Neuronal stem cell (in vitro differentiated cells): ENCODE data around the gene PXK.

Experiments
- DNase-seq: peaks from one replicate; pipeline ENCODE4 v3.0.0-alpha.2; 2013; ENCODE audit warnings: low spot score
- H2AFZ ChIP-seq: one replicate; pipeline ENCODE4 v1.6.1; 2013; ENCODE audit warnings: mild to moderate bottlenecking, low read length, inconsistent platforms
- H2AK5ac ChIP-seq: 2 replicates; pipeline ENCODE4 v1.6.1; 2013; ENCODE audit warnings: low read depth, mild to moderate bottlenecking, inconsistent platforms, low read length, moderate library complexity, mixed read lengths
- H2BK120ac ChIP-seq: 2 replicates; pipeline ENCODE4 v1.6.1; 2013; ENCODE audit warnings: low read depth, mild to moderate bottlenecking, inconsistent platforms, low read length, moderate library complexity, mixed read lengths
- H2BK12ac ChIP-seq: one replicate; pipeline ENCODE4 v1.6.1; 2013; ENCODE audit warnings: low read length, inconsistent platforms
- H2BK15ac ChIP-seq: 2 replicates; pipeline ENCODE4 v1.6.1; 2013; ENCODE audit warnings: mild to moderate bottlenecking, low read length, inconsistent platforms, mixed read lengths
- H2BK5ac ChIP-seq: one replicate; pipeline ENCODE4 v1.6.1; 2013; ENCODE audit warnings: inconsistent platforms, mild to moderate bottlenecking, low read length, moderate library complexity
- H3K14ac ChIP-seq: one replicate; pipeline ENCODE4 v1.6.1; 2013; ENCODE audit warnings: low read length, inconsistent platforms
- H3K18ac ChIP-seq: 2 replicates; pipeline ENCODE4 v1.6.1; 2013; ENCODE audit warnings: low read length, inconsistent platforms
- H3K23ac ChIP-seq: 2 replicates; pipeline ENCODE4 v1.6.1; 2013; ENCODE audit warnings: low read depth, mild to moderate bottlenecking, mixed read lengths, low read length, inconsistent platforms; ENCODE audit not compliant: poor library complexity
- H3K27ac ChIP-seq: replicated peaks from 3 replicates; pipeline ENCODE4 v1.5.1; 2013; ENCODE audit warnings: low read length, inconsistent platforms
- H3K27me3 ChIP-seq, 3 experiments: 2 replicates each; pipeline ENCODE4 v1.6.1; 2013; ENCODE audit warnings: low read length in 3 of 3, mild to moderate bottlenecking in 2 of 3, inconsistent platforms in 1 of 3, low read depth in 1 of 3, mixed read lengths in 1 of 3, moderate library complexity in 1 of 3; ENCODE audit not compliant: control insufficient read depth in 3 of 3, insufficient read depth in 3 of 3
- H3K36me3 ChIP-seq, 2 donors: replicated peaks in 1 of 2; 2 replicates each; pipeline ENCODE4 v1.6.1; 2013; ENCODE audit warnings: low read length in 2 of 2; ENCODE audit not compliant: control insufficient read depth in 2 of 2, insufficient read depth in 2 of 2
- H3K4ac ChIP-seq: 2 replicates; pipeline ENCODE4 v1.6.1; 2013; ENCODE audit warnings: inconsistent platforms, mild to moderate bottlenecking, low read length, moderate library complexity
- H3K4me1 ChIP-seq, 2 donors: 1 replicate in 1 of 2; 2 replicates in 1 of 2; pipeline ENCODE4 v1.6.1; 2013; ENCODE audit warnings: low read length in 2 of 2, low read depth in 1 of 2; ENCODE audit not compliant: control insufficient read depth in 2 of 2, insufficient read depth in 1 of 2
- H3K4me2 ChIP-seq: one replicate; pipeline ENCODE4 v1.6.1; 2013; ENCODE audit warnings: mild to moderate bottlenecking, low read length, inconsistent platforms; ENCODE audit not compliant: insufficient read depth, poor library complexity, severe bottlenecking
- H3K4me3 ChIP-seq, 2 donors: 2 replicates each; pipeline ENCODE4 v1.5.1; 2013; ENCODE audit warnings: low read length in 2 of 2, mild to moderate bottlenecking in 2 of 2, inconsistent platforms in 1 of 2, moderate library complexity in 1 of 2
- H3K79me1 ChIP-seq: one replicate; pipeline ENCODE4 v1.6.1; 2013; ENCODE audit warnings: low read depth, mild to moderate bottlenecking, inconsistent platforms, low read length, moderate library complexity
- H3K9ac ChIP-seq: one replicate; pipeline ENCODE4 v1.6.1; 2013; ENCODE audit warnings: mild to moderate bottlenecking, low read depth, low read length, inconsistent platforms; ENCODE audit not compliant: poor library complexity
- H3K9me3 ChIP-seq, 2 donors: replicated peaks in 1 of 2; 2 replicates each; pipeline versions ENCODE3 to v1.6.1; 2013; ENCODE audit warnings: low read length in 2 of 2, mild to moderate bottlenecking in 2 of 2, inconsistent platforms in 1 of 2, low read depth in 1 of 2, mixed read lengths in 1 of 2, moderate library complexity in 1 of 2; ENCODE audit not compliant: control insufficient read depth in 2 of 2, insufficient read depth in 1 of 2
- H4K8ac ChIP-seq: one replicate; pipeline ENCODE4 v1.6.1; 2013; ENCODE audit warnings: low read depth, mild to moderate bottlenecking, inconsistent platforms, low read length, moderate library complexity
- H4K91ac ChIP-seq: one replicate; pipeline ENCODE4 v1.6.1; 2013; ENCODE audit warnings: low read length, low read depth, mild to moderate bottlenecking, inconsistent platforms; ENCODE audit not compliant: poor library complexity
- WGBS, 2 donors: extraction: QIAGEN DNeasy Blood & Tissue Kit; methylation state at CpG; one replicate each; pipeline ENCODE4 v1.1.7; 2013; ENCODE audit warnings: missing lambda C conversion rate in 2 of 2, mixed read lengths in 1 of 2; ENCODE audit not compliant: insufficient read length in 2 of 2, insufficient replicate concordance in 1 of 2; ENCODE audit errors: extremely low coverage in 2 of 2; 5-methylcytosine and 5-hydroxymethylcytosine counted together

PXK gene

GRCh38 chr3:58333206-58334012, 717 bp downstream of the PXK start:
- H2BK120ac ChIP-seq: no peak overlapping the region
- H2BK15ac ChIP-seq: no peak overlapping the region
- peaks cover 0 to 2% (median 0%) of the 10 kb centered on the region in 3 experiments for H3K27me3 ChIP-seq
- no peaks in the 10 kb centered on the region for H3K9me3 ChIP-seq
- H3K4ac ChIP-seq: no peak overlapping the region
- H2AK5ac ChIP-seq: no peak overlapping the region
- peak; percentile 17 for DNase-seq
- peak overlapping the region; percentile 92 for H3K4me2 ChIP-seq
- no peak overlapping the region for H3K23ac ChIP-seq
- H3K4me3 ChIP-seq: peak overlapping the region; percentile 81 to 89
- H4K8ac ChIP-seq: no peak overlapping the region
- whole genome bisulfite sequencing, 2 donors: no CpG with 5 or more reads among the region's 37 CpGs
- H3K4me1 ChIP-seq: peaks cover 2 to 4% of the 10 kb centered on the region in 2 donors
- H3K79me1 ChIP-seq: peaks cover 3% of the 10 kb centered on the region
- peak overlapping the region; percentile 0 for H2BK5ac ChIP-seq
- no peak overlapping the region for H2BK12ac ChIP-seq
- no peaks in the 10 kb centered on the region for H3K36me3 ChIP-seq
- H4K91ac ChIP-seq: no peak overlapping the region
- no peak overlapping the region for H3K14ac ChIP-seq
- no peak overlapping the region for H3K27ac ChIP-seq
- peak overlapping the region; percentile 87 for H3K18ac ChIP-seq
- H2AFZ ChIP-seq: peak overlapping the region; percentile 99
- H3K9ac ChIP-seq: peak overlapping the region; percentile 83

GRCh38 chr3:58334013-58334321, 1.3 kb downstream of the PXK start:
- Histone ChIP-seq H3K18ac (no peak overlapping the region), H2AFZ (peak overlapping the region; percentile 99), H3K79me1 (peaks cover 3% of the 10 kb centered on the region), H3K27me3 (peaks cover 0 to 2% (median 0%) of the 10 kb centered on the region in 3 experiments), H3K23ac (no peak overlapping the region), H3K14ac (no peak overlapping the region), H3K4me3 (peak overlapping the region in 1 of 2 donors; percentile 81), H2BK12ac (no peak overlapping the region), H3K9ac (no peak overlapping the region), H3K9me3 (no peaks in the 10 kb centered on the region), H4K8ac (no peak overlapping the region), H3K4me1 (peaks cover 2 to 4% of the 10 kb centered on the region in 2 donors), H2AK5ac (no peak overlapping the region), H3K4ac (no peak overlapping the region), H2BK120ac (no peak overlapping the region), H3K27ac (no peak overlapping the region), H2BK15ac (no peak overlapping the region), H4K91ac (no peak overlapping the region), H3K4me2 (no peak overlapping the region), H2BK5ac (no peak overlapping the region), H3K36me3 (no peaks in the 10 kb centered on the region)
- no CpG with 5 or more reads among the region's 4 CpGs for WGBS, 2 donors
- DNase-seq: no peak

GRCh38 chr3:58334506-58334884, 1.8 kb downstream of the PXK start:
- Histone ChIP-seq H3K4me1 (peaks cover 2 to 4% of the 10 kb centered on the region in 2 donors), H3K23ac (no peak overlapping the region), H2BK12ac (no peak overlapping the region), H3K4me2 (no peak overlapping the region), H3K79me1 (peaks cover 3% of the 10 kb centered on the region), H2AFZ (no peak overlapping the region), H3K27ac (no peak overlapping the region), H2BK120ac (no peak overlapping the region), H3K27me3 (peaks cover 0 to 2% (median 0%) of the 10 kb centered on the region in 3 experiments), H3K9me3 (no peaks in the 10 kb centered on the region), H3K9ac (no peak overlapping the region), H4K91ac (no peak overlapping the region), H3K36me3 (no peaks in the 10 kb centered on the region), H2AK5ac (no peak overlapping the region), H2BK15ac (no peak overlapping the region), H3K18ac (no peak overlapping the region), H3K4ac (no peak overlapping the region), H2BK5ac (no peak overlapping the region), H4K8ac (no peak overlapping the region), H3K14ac (no peak overlapping the region), H3K4me3 (no peak overlapping the region)
- no peak for DNase-seq
- WGBS, 2 donors: no CpG with 5 or more reads among the region's 1 CpG

GRCh38 chr3:58335652-58335947, 2.9 kb downstream of the PXK start:
- Histone ChIP-seq H3K4ac (no peak overlapping the region), H3K9me3 (no peaks in the 10 kb centered on the region), H3K4me2 (no peak overlapping the region), H2BK5ac (no peak overlapping the region), H2AFZ (no peak overlapping the region), H4K91ac (no peak overlapping the region), H3K36me3 (no peaks in the 10 kb centered on the region), H3K4me3 (no peak overlapping the region), H2BK15ac (no peak overlapping the region), H3K23ac (no peak overlapping the region), H2BK120ac (no peak overlapping the region), H3K14ac (no peak overlapping the region), H2AK5ac (no peak overlapping the region), H3K18ac (no peak overlapping the region), H3K79me1 (peaks cover 3% of the 10 kb centered on the region), H3K4me1 (peaks cover 2 to 4% of the 10 kb centered on the region in 2 donors), H3K27me3 (peaks cover 0 to 2% (median 0%) of the 10 kb centered on the region in 3 experiments), H4K8ac (no peak overlapping the region), H3K27ac (no peak overlapping the region), H3K9ac (no peak overlapping the region), H2BK12ac (no peak overlapping the region)
- WGBS, 2 donors: no CpG with 5 or more reads among the region's 1 CpG
- DNase-seq: no peak
